ENCODE results near the gene SORCS3.

- no peak for TF ChIP-seq CTCF (IDR thresholded peaks at IDR 0.05)
- TF ChIP-seq POLR2A (IDR thresholded peaks at IDR 0.05): no peak
Measured at GRCh38 chr10:104989880-104990279, 348.8 kb downstream of the SORCS3 start.

Data from body of pancreas (tissue), 4 donors.